ENCODE results near the gene ING4. TPM values are rescaled to one million over a fixed set of nuclear protein-coding genes. Genes with fewer than 3 reads are reported as not detected.

The ING4 gene
- total and polyA plus RNA-seq, 5 donors from 2014 or later: 34.6 to 90.6 (median 80.8) TPM

- H3K4me3 Mint-ChIP-seq: peak overlapping the region in 2 of 4 donors; percentile 2 to 24
These were observed 31.0 kb upstream of the ING4 start for GRCh38 chr12:6693832-6694355.

DNA sequence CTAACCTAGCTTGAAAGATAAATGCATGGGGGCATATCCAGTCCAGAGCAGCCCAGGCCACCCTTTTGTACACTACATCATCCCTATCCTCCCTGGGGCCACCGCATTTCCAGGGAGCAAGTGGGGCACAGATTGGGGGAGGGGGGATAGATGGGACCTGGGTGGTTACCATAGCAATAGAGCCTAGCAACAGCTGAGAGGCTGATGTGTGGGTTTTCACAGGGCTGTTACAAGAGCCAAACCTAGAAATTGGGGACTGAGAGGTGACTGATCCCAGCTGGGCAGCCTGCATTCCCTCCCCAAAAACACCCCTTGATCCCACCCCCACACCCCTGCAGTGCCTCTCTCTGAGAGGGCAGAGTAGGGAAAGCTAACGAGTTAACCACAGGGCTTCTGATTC lies 30.0 kb upstream of the ING4 start:
- Mint-ChIP-seq H3K4me3 (peak overlapping the region in 1 of 4 donors; percentile 42), H3K36me3 (no peaks in the 10 kb centered on the region)

More at GRCh38 chr12:6693832-6694355, 31.0 kb upstream of the ING4 start:
- Histone ChIP-seq H3K27ac (ENCODE audit: insufficient read depth, low read length, poor library complexity, severe bottlenecking) (no peak overlapping the region), H3K36me3 (ENCODE audit: control insufficient read depth, insufficient read depth, low read length) (no peaks in the 10 kb centered on the region), H3K4me3 (ENCODE audit: low read depth, low read length) (no peak overlapping the region), H3K9me3 (ENCODE audit: control insufficient read depth in 2 of 2, low read length in 2 of 2) (no peaks in the 10 kb centered on the region), H3K4me1 (ENCODE audit: control insufficient read depth, insufficient read depth, low read length, poor library complexity, severe bottlenecking) (peaks cover 11% of the 10 kb centered on the region), H3K27me3 (ENCODE audit: control insufficient read depth, insufficient read depth, low read length) (no peaks in the 10 kb centered on the region)
- Mint-ChIP-seq H3K27ac (no peak overlapping the region), H3K4me1 (peaks cover 0 to 33% (median 14%) of the 10 kb centered on the region in 4 donors), H3K36me3 (no peaks in the 10 kb centered on the region), H3K27me3 (peaks cover 23% of the 10 kb centered on the region), H3K9me3 (peaks cover 0 to 1% (median 0%) of the 10 kb centered on the region in 7 donors)
- DNase-seq: no peak
- no peak for ATAC-seq (ENCODE audit: low read depth in 2 of 2)

DNA sequence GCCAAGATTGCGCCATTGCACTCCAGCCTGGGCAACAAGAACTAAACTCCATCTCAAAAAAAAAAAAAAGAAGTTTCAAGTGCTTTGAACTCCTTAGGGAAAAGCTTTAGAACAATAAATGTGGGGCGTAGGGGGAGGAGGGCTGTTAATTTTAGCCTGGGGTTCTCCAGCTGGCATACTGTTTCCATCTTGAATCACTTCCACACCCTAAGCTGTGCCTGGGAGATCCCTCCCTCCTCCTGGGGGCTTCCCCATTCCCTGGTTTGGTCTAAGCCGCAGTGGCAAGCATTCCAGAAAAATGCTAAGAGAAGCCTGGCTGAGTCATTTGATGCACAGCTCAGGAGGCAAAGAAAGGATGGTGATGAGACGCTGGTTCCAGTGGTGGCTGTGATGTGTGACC lies 28.6 kb upstream of the ING4 start:
- Mint-ChIP-seq H3K27ac (peak overlapping the region in 1 of 3 donors; percentile 42), H3K27me3 (peaks cover 8% of the 10 kb centered on the region), H3K4me3 (peak overlapping the region in 3 of 4 donors; percentile 48 to 66 (median 62)), H3K9me3 (peaks cover 0 to 1% (median 0%) of the 10 kb centered on the region in 7 donors), H3K4me1 (peaks cover 17 to 50% (median 31%) of the 10 kb centered on the region in 4 donors), H3K36me3 (peaks cover 7% of the 10 kb centered on the region)
- no peak for ATAC-seq (ENCODE audit: low read depth in 2 of 2)
- H3K27ac ChIP-seq (ENCODE audit: insufficient read depth, low read length, poor library complexity, severe bottlenecking): no peak overlapping the region
- no peaks in the 10 kb centered on the region for H3K27me3 ChIP-seq (ENCODE audit: control insufficient read depth, insufficient read depth, low read length)
- peaks cover 31% of the 10 kb centered on the region for H3K4me1 ChIP-seq (ENCODE audit: control insufficient read depth, insufficient read depth, low read length, poor library complexity, severe bottlenecking)
- no peak for DNase-seq
- H3K9me3 ChIP-seq (ENCODE audit: control insufficient read depth in 2 of 2, low read length in 2 of 2): no peaks in the 10 kb centered on the region
- no peak overlapping the region for H3K4me3 ChIP-seq (ENCODE audit: low read depth, low read length)
- H3K36me3 ChIP-seq (ENCODE audit: control insufficient read depth, insufficient read depth, low read length): no peaks in the 10 kb centered on the region

More for the DNA sequence above, 30.0 kb upstream of the ING4 start:
- no peak overlapping the region for H3K27ac ChIP-seq (ENCODE audit: insufficient read depth, low read length, poor library complexity, severe bottlenecking)
- peaks cover 20% of the 10 kb centered on the region for H3K4me1 ChIP-seq (ENCODE audit: control insufficient read depth, insufficient read depth, low read length, poor library complexity, severe bottlenecking)
- Mint-ChIP-seq H3K9me3 (peaks cover 0 to 1% (median 0%) of the 10 kb centered on the region in 7 donors), H3K4me1 (peaks cover 3 to 36% (median 17%) of the 10 kb centered on the region in 4 donors), H3K27ac (peak overlapping the region in 2 of 3 donors; percentile 0 to 87), H3K27me3 (peaks cover 15% of the 10 kb centered on the region)
- H3K9me3 ChIP-seq (ENCODE audit: control insufficient read depth in 2 of 2, low read length in 2 of 2): no peaks in the 10 kb centered on the region
- no peaks in the 10 kb centered on the region for H3K27me3 ChIP-seq (ENCODE audit: control insufficient read depth, insufficient read depth, low read length)
- ATAC-seq (ENCODE audit: low read depth in 2 of 2): no peak
- no peak overlapping the region for H3K4me3 ChIP-seq (ENCODE audit: low read depth, low read length)
- H3K36me3 ChIP-seq (ENCODE audit: control insufficient read depth, insufficient read depth, low read length): no peaks in the 10 kb centered on the region
- no peak for DNase-seq

- Mint-ChIP-seq H3K36me3 (peaks cover 15% of the 10 kb centered on the region), H3K9me3 (no peaks in the 10 kb centered on the region), H3K4me1 (peaks cover 26 to 66% (median 48%) of the 10 kb centered on the region in 4 donors), H3K27ac (peak within 1 kb of the TSS; percentile 97 to 99 (median 98)), H3K27me3 (no peaks in the 10 kb centered on the region), H3K4me3 (peak within 1 kb of the TSS; percentile 86 to 97 (median 92))
- Histone ChIP-seq H3K4me3 (ENCODE audit: low read depth, low read length) (peak within 1 kb of the TSS; percentile 96), H3K27me3 (ENCODE audit: control insufficient read depth, insufficient read depth, low read length) (no peaks in the 10 kb centered on the region), H3K9me3 (ENCODE audit: control insufficient read depth in 2 of 2, low read length in 2 of 2) (no peaks in the 10 kb centered on the region), H3K27ac (ENCODE audit: insufficient read depth, low read length, poor library complexity, severe bottlenecking) (peak within 1 kb of the TSS; percentile 94), H3K4me1 (ENCODE audit: control insufficient read depth, insufficient read depth, low read length, poor library complexity, severe bottlenecking) (peaks cover 39% of the 10 kb centered on the region), H3K36me3 (ENCODE audit: control insufficient read depth, insufficient read depth, low read length) (peaks cover 4% of the 10 kb centered on the region)
- ATAC-seq (ENCODE audit: low read depth in 2 of 2) (peak; percentile 82 to 83), DNase-seq (peak; percentile 94 to 99 (median 97))
These were observed 26.3 kb upstream of the ING4 start, which contains the start of gene ZNF384 for GRCh38 chr12:6688999-6689882. ZNF384 (minus strand) TSS chr12:6689375; CDS start chr12:6679520, 9,855 bp downstream.

DNA sequence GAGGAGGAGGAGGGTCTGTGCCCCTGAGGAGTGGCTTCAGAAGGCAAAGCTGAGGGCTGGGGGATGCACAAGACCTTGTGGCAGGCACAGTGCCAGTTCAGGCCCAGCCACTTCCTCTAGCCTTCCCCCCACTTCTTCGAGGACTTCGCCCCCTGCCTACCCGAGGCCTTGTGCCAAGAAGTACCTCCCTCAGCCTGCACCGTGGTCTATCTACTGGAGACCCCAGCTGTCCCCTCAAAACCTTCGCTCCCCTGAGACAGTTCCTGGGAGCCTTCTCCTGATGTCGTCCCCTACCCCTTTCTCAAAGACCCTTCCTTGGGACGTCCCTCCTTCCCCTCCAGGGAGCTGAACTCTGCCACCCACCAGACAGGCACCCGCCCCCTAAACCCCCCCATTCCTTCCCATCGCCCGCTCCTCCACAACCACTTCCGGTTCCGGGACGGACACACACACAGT lies 25.7 kb upstream of the ING4 start:
- Mint-ChIP-seq H3K27me3 (no peaks in the 10 kb centered on the region), H3K4me1 (peaks cover 26 to 73% (median 51%) of the 10 kb centered on the region in 4 donors), H3K4me3 (peak overlapping the region; percentile 86 to 97 (median 92)), H3K9me3 (no peaks in the 10 kb centered on the region), H3K36me3 (peaks cover 15% of the 10 kb centered on the region), H3K27ac (peak overlapping the region; percentile 97 to 99 (median 98))
- no peaks in the 10 kb centered on the region for H3K27me3 ChIP-seq (ENCODE audit: control insufficient read depth, insufficient read depth, low read length)
- H3K27ac ChIP-seq (ENCODE audit: insufficient read depth, low read length, poor library complexity, severe bottlenecking): peak overlapping the region; percentile 94
- peaks cover 4% of the 10 kb centered on the region for H3K36me3 ChIP-seq (ENCODE audit: control insufficient read depth, insufficient read depth, low read length)
- H3K9me3 ChIP-seq (ENCODE audit: control insufficient read depth in 2 of 2, low read length in 2 of 2): no peaks in the 10 kb centered on the region
- peak overlapping the region; percentile 83 for H3K4me3 ChIP-seq (ENCODE audit: low read depth, low read length)
- DNase-seq (peak; percentile 18 to 70 (median 47)), ATAC-seq (ENCODE audit: low read depth in 2 of 2) (no peak)
- peaks cover 39% of the 10 kb centered on the region for H3K4me1 ChIP-seq (ENCODE audit: control insufficient read depth, insufficient read depth, low read length, poor library complexity, severe bottlenecking)

- Histone ChIP-seq H3K4me1 (ENCODE audit: control insufficient read depth, insufficient read depth, low read length, poor library complexity, severe bottlenecking) (peaks cover 39% of the 10 kb centered on the region), H3K4me3 (ENCODE audit: low read depth, low read length) (no peak overlapping the region), H3K36me3 (ENCODE audit: control insufficient read depth, insufficient read depth, low read length) (peaks cover 19% of the 10 kb centered on the region), H3K9me3 (ENCODE audit: control insufficient read depth in 2 of 2, low read length in 2 of 2) (no peaks in the 10 kb centered on the region), H3K27ac (ENCODE audit: insufficient read depth, low read length, poor library complexity, severe bottlenecking) (no peak overlapping the region), H3K27me3 (ENCODE audit: control insufficient read depth, insufficient read depth, low read length) (no peaks in the 10 kb centered on the region)
- Mint-ChIP-seq H3K36me3 (peaks cover 21% of the 10 kb centered on the region), H3K4me3 (peak overlapping the region in 3 of 4 donors; percentile 45 to 94 (median 86)), H3K4me1 (peaks cover 31 to 78% (median 58%) of the 10 kb centered on the region in 4 donors), H3K27me3 (no peaks in the 10 kb centered on the region), H3K9me3 (no peaks in the 10 kb centered on the region), H3K27ac (peak overlapping the region in 2 of 3 donors; percentile 98 to 99)
- DNase-seq (no peak), ATAC-seq (ENCODE audit: low read depth in 2 of 2) (no peak)
These were observed 22.9 kb upstream of the ING4 start for GRCh38 chr12:6685814-6686213.

DNA sequence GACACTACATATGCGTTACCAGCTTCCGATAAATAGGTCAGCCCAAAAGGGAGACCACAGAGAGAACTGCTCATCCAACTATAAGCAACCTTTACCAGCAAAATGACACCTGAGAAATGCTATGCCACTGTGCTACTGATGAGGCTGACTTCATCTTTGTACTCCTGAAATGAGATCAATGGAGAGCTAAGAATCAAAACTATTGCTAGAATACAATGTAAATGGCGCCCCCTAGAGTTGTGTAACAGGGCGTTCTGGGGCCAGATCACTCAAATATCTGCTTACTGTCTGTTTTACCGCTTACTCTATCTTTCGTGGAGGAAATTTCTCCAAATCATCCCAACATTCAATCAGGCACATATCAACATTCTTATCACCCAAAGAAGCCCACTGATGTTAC lies 21.7 kb upstream of the ING4 start:
- peaks cover 29% of the 10 kb centered on the region for H3K4me1 ChIP-seq (ENCODE audit: control insufficient read depth, insufficient read depth, low read length, poor library complexity, severe bottlenecking)
- H3K27me3 ChIP-seq (ENCODE audit: control insufficient read depth, insufficient read depth, low read length): no peaks in the 10 kb centered on the region
- no peak overlapping the region for H3K4me3 ChIP-seq (ENCODE audit: low read depth, low read length)
- Mint-ChIP-seq H3K9me3 (no peaks in the 10 kb centered on the region), H3K27ac (no peak overlapping the region), H3K36me3 (peaks cover 23% of the 10 kb centered on the region), H3K4me3 (peak overlapping the region in 2 of 4 donors; percentile 2 to 73), H3K4me1 (peaks cover 31 to 73% (median 51%) of the 10 kb centered on the region in 4 donors), H3K27me3 (no peaks in the 10 kb centered on the region)
- H3K9me3 ChIP-seq (ENCODE audit: control insufficient read depth in 2 of 2, low read length in 2 of 2): no peaks in the 10 kb centered on the region
- no peak for ATAC-seq (ENCODE audit: low read depth in 2 of 2)
- H3K36me3 ChIP-seq (ENCODE audit: control insufficient read depth, insufficient read depth, low read length): peaks cover 29% of the 10 kb centered on the region
- peak overlapping the region; percentile 7 for H3K27ac ChIP-seq (ENCODE audit: insufficient read depth, low read length, poor library complexity, severe bottlenecking)
- peak; percentile 25 to 74 (median 63) for DNase-seq
